WTC11 (cell line): ENCODE measurements around the gene TTC39C. TPM values are rescaled to one million over a fixed set of nuclear protein-coding genes. Genes with fewer than 3 reads are reported as not detected.

ENCODE experiments used
- ATAC-seq: fragments of 200-7000 bp; cut with Tn5 transposase; 2 replicates; pipeline ENCODE4 v1.10.0; 2021; ENCODE audit warnings: mild to moderate bottlenecking, moderate library complexity
- CTCF ChIA-PET: fragments of 300-600 bp; sonication (Branson Sonifier 250); formaldehyde crosslinking; loops from one replicate; lab custom pipeline; 2021; ENCODE audit warnings: antibody characterized with exemption; lab: Charles Lee
- POLR2A ChIA-PET: fragments of 350-600 bp; sonication (Branson Sonifier 250); formaldehyde crosslinking; loops from one replicate; lab custom pipeline; 2021; ENCODE audit warnings: antibody characterized with exemption; lab: Charles Lee
- DNase-seq: peaks from one replicate; pipeline ENCODE4 v3.0.0; 2021; ENCODE audit warnings: low spot score
- H3K27ac Mint-ChIP-seq: 2 replicates; pipeline ENCODE4 v1.8.0; 2021; ENCODE audit warnings: mixed read lengths
- H3K27me3 Mint-ChIP-seq: 2 replicates; pipeline ENCODE4 v1.8.0; 2021; ENCODE audit warnings: low read depth, mild to moderate bottlenecking, moderate library complexity, mixed read lengths
- H3K36me3 Mint-ChIP-seq: 2 replicates; pipeline ENCODE4 v1.8.0; 2021; ENCODE audit warnings: mixed read lengths
- H3K4me1 Mint-ChIP-seq: 2 replicates; pipeline ENCODE4 v1.8.0; 2022; ENCODE audit warnings: mixed read lengths
- H3K4me3 Mint-ChIP-seq: 2 replicates; pipeline ENCODE4 v1.8.0; 2021; ENCODE audit warnings: mild to moderate bottlenecking, moderate library complexity, mixed read lengths
- H3K9me3 Mint-ChIP-seq: 2 replicates; pipeline ENCODE4 v1.8.0; 2021; ENCODE audit warnings: mixed read lengths
- ATF1 ChIP-seq: sonication (generic); formaldehyde crosslinking; IDR thresholded peaks from 2 replicates; pipeline ENCODE4 v1.8.1; 2023; ENCODE audit warnings: mild to moderate bottlenecking, moderate library complexity, missing genetic modification reagents
- ELF4 ChIP-seq: sonication (generic); formaldehyde crosslinking; IDR thresholded peaks from 2 replicates; pipeline ENCODE4 v1.8.1; 2022; ENCODE audit warnings: low read depth, mild to moderate bottlenecking, moderate library complexity, missing genetic modification reagents
- FOXP4 ChIP-seq: sonication (generic); formaldehyde crosslinking; IDR thresholded peaks from 2 replicates; pipeline ENCODE4 v1.8.0; 2022; ENCODE audit warnings: mild to moderate bottlenecking, missing genetic modification reagents
- HMGA2 ChIP-seq: fragments of 250-450 bp; sonication (Bioruptor Pico); IDR thresholded peaks from 2 replicates; pipeline ENCODE4 v1.4.0; 2021; ENCODE audit warnings: mild to moderate bottlenecking, moderate library complexity
- IRF2 ChIP-seq: sonication (generic); formaldehyde crosslinking; IDR thresholded peaks from 2 replicates; pipeline ENCODE4 v1.8.0; 2022; ENCODE audit warnings: low read depth, missing genetic modification reagents, borderline replicate concordance
- KAT7 ChIP-seq: sonication (generic); formaldehyde crosslinking; IDR thresholded peaks from 2 replicates; pipeline ENCODE4 v1.8.1; 2023; ENCODE audit warnings: missing genetic modification reagents, mild to moderate bottlenecking, borderline replicate concordance
- MAX ChIP-seq: sonication (generic); formaldehyde crosslinking; IDR thresholded peaks from 2 replicates; pipeline ENCODE4 v1.8.0; 2022; ENCODE audit warnings: mild to moderate bottlenecking, missing genetic modification reagents
- PRDM15 ChIP-seq: sonication (generic); formaldehyde crosslinking; IDR thresholded peaks from 2 replicates; pipeline ENCODE4 v1.8.0; 2022; ENCODE audit warnings: missing genetic modification reagents
- SMAD3 ChIP-seq: sonication (generic); formaldehyde crosslinking; IDR thresholded peaks from 2 replicates; pipeline ENCODE4 v1.8.0; 2022; ENCODE audit warnings: missing genetic modification reagents, mild to moderate bottlenecking, borderline replicate concordance
- USF2 ChIP-seq: sonication (generic); formaldehyde crosslinking; IDR thresholded peaks from 2 replicates; pipeline ENCODE4 v1.8.1; 2023; ENCODE audit warnings: mild to moderate bottlenecking, missing genetic modification reagents, moderate library complexity
- ZNF317 ChIP-seq: sonication (generic); formaldehyde crosslinking; IDR thresholded peaks from 2 replicates; pipeline ENCODE4 v1.8.1; 2023; ENCODE audit warnings: low read depth, mild to moderate bottlenecking, moderate library complexity, missing genetic modification reagents, borderline replicate concordance
- ZNF396 ChIP-seq: fragments of 250-450 bp; sonication (Bioruptor Pico); IDR thresholded peaks from 2 replicates; pipeline ENCODE4 v1.8.0; 2021; ENCODE audit warnings: mild to moderate bottlenecking, moderate library complexity, borderline replicate concordance
- total RNA-seq: library from RNA; stranded (reverse); gene quantifications from 3 replicates; pipeline ENCODE4 v1.2.3, GENCODE V29; 2021
- TF ChIP-seq, protein P1 (sequence below): sonication (generic); formaldehyde crosslinking; conservative IDR thresholded peaks from 2 replicates; pipeline ENCODE4 v1.8.1; 2022; ENCODE audit warnings: mild to moderate bottlenecking, missing genetic modification reagents
- TF ChIP-seq, protein P2 (sequence below): sonication (generic); formaldehyde crosslinking; IDR thresholded peaks from 2 replicates; pipeline ENCODE4 v1.8.0; 2022; ENCODE audit warnings: mild to moderate bottlenecking, missing genetic modification reagents
- TF ChIP-seq, protein P3 (sequence below): sonication (generic); formaldehyde crosslinking; IDR thresholded peaks from 2 replicates; pipeline ENCODE4 v1.8.1; 2022; ENCODE audit warnings: low read depth, mild to moderate bottlenecking, moderate library complexity, missing genetic modification reagents, borderline replicate concordance
- TF ChIP-seq, protein P4 (sequence below): sonication (generic); formaldehyde crosslinking; IDR thresholded peaks from 2 replicates; pipeline ENCODE4 v1.8.1; 2023; ENCODE audit warnings: mild to moderate bottlenecking, missing genetic modification reagents
- TF ChIP-seq, protein P5 (sequence below): sonication (generic); formaldehyde crosslinking; IDR thresholded peaks from 2 replicates; pipeline ENCODE4 v1.8.0; 2023; ENCODE audit warnings: missing genetic modification reagents
- TF ChIP-seq, protein P6 (sequence below): sonication (generic); formaldehyde crosslinking; IDR thresholded peaks from 2 replicates; pipeline ENCODE4 v1.8.0; 2023; ENCODE audit warnings: mild to moderate bottlenecking, missing genetic modification reagents

Gene TTC39C
- total RNA-seq, 1 experiment from 2014 or later, result 57.3 TPM

DNA sequence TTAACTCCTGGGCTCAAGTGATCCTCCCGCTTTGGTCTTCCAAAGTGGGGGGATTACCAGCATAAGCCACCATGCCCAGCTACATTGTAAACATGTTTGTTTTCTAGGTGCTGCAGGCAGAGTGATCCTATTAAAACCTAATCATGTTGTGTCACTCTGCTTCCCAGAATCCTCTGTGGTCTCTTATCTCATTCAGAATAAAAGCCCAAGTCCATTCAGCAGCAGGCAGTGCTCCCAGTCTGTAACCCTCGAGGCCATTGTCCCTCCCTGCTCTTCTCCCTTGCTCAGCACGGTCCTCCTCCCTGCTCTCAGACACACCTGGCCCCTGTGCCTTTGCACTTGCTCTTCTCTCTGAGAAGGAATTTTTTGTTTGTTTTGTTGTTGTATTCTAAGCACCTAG lies 113.2 kb downstream of the TTC39C start:
- ATAC-seq (no peak), DNase-seq (no peak)
- no peak overlapping the region for H3K27ac Mint-ChIP-seq
- H3K36me3 Mint-ChIP-seq, result peaks cover 37% of the 10 kb centered on the region
- CTCF ChIA-PET, result no interaction called here
- no peaks in the 10 kb centered on the region for H3K9me3 Mint-ChIP-seq
- TF ChIP-seq, protein P1, sequence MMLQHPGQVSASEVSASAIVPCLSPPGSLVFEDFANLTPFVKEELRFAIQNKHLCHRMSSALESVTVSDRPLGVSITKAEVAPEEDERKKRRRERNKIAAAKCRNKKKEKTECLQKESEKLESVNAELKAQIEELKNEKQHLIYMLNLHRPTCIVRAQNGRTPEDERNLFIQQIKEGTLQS, result no peak
- no peak for TF ChIP-seq PRDM15
- TF ChIP-seq HMGA2 (CRISPR knock-in tag), result no peak
- TF ChIP-seq, protein P2, sequence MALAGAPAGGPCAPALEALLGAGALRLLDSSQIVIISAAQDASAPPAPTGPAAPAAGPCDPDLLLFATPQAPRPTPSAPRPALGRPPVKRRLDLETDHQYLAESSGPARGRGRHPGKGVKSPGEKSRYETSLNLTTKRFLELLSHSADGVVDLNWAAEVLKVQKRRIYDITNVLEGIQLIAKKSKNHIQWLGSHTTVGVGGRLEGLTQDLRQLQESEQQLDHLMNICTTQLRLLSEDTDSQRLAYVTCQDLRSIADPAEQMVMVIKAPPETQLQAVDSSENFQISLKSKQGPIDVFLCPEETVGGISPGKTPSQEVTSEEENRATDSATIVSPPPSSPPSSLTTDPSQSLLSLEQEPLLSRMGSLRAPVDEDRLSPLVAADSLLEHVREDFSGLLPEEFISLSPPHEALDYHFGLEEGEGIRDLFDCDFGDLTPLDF (CRISPR knock-in tag), result no peak
- no peak for TF ChIP-seq FOXP4 (CRISPR knock-in tag)
- TF ChIP-seq, protein P3, sequence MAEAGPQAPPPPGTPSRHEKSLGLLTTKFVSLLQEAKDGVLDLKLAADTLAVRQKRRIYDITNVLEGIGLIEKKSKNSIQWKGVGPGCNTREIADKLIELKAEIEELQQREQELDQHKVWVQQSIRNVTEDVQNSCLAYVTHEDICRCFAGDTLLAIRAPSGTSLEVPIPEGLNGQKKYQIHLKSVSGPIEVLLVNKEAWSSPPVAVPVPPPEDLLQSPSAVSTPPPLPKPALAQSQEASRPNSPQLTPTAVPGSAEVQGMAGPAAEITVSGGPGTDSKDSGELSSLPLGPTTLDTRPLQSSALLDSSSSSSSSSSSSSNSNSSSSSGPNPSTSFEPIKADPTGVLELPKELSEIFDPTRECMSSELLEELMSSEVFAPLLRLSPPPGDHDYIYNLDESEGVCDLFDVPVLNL (CRISPR knock-in tag), result no peak
- no peak for TF ChIP-seq ZNF317 (CRISPR knock-in tag)
- TF ChIP-seq ZNF396 (CRISPR knock-in tag), result no peak
- H3K4me1 Mint-ChIP-seq, result no peaks in the 10 kb centered on the region
- POLR2A ChIA-PET, result no interaction called here
- no peak overlapping the region for H3K4me3 Mint-ChIP-seq
- no peaks in the 10 kb centered on the region for H3K27me3 Mint-ChIP-seq

DNA sequence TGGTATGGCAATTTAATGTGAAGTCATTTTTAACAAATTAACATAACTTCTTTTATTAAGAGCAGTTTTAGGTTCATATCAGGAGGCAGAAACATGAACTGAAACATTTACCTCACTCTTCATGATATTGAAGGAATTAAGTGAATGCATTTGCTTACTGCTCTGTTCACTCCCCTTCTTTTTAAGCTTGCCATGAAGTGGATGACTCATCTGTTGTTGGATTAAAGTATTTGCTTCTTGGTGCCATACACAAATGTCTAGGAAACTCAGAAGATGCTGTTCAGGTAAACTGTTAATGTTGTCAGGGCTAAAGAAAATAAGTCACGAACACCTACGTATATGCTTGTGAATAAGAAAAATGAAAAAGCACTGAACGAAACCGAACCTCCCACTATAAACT lies 114.1 kb downstream of the TTC39C start:
- no peak overlapping the region for H3K4me3 Mint-ChIP-seq
- no peak for ATAC-seq
- DNase-seq, result no peak
- no peaks in the 10 kb centered on the region for H3K27me3 Mint-ChIP-seq
- ChIA-PET POLR2A (no interaction called here), CTCF (no interaction called here)
- TF ChIP-seq, protein P4, sequence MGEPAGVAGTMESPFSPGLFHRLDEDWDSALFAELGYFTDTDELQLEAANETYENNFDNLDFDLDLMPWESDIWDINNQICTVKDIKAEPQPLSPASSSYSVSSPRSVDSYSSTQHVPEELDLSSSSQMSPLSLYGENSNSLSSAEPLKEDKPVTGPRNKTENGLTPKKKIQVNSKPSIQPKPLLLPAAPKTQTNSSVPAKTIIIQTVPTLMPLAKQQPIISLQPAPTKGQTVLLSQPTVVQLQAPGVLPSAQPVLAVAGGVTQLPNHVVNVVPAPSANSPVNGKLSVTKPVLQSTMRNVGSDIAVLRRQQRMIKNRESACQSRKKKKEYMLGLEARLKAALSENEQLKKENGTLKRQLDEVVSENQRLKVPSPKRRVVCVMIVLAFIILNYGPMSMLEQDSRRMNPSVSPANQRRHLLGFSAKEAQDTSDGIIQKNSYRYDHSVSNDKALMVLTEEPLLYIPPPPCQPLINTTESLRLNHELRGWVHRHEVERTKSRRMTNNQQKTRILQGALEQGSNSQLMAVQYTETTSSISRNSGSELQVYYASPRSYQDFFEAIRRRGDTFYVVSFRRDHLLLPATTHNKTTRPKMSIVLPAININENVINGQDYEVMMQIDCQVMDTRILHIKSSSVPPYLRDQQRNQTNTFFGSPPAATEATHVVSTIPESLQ (CRISPR knock-in tag), result no peak
- TF ChIP-seq, protein P5, sequence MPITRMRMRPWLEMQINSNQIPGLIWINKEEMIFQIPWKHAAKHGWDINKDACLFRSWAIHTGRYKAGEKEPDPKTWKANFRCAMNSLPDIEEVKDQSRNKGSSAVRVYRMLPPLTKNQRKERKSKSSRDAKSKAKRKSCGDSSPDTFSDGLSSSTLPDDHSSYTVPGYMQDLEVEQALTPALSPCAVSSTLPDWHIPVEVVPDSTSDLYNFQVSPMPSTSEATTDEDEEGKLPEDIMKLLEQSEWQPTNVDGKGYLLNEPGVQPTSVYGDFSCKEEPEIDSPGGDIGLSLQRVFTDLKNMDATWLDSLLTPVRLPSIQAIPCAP (CRISPR knock-in tag), result no peak
- TF ChIP-seq, protein P6, sequence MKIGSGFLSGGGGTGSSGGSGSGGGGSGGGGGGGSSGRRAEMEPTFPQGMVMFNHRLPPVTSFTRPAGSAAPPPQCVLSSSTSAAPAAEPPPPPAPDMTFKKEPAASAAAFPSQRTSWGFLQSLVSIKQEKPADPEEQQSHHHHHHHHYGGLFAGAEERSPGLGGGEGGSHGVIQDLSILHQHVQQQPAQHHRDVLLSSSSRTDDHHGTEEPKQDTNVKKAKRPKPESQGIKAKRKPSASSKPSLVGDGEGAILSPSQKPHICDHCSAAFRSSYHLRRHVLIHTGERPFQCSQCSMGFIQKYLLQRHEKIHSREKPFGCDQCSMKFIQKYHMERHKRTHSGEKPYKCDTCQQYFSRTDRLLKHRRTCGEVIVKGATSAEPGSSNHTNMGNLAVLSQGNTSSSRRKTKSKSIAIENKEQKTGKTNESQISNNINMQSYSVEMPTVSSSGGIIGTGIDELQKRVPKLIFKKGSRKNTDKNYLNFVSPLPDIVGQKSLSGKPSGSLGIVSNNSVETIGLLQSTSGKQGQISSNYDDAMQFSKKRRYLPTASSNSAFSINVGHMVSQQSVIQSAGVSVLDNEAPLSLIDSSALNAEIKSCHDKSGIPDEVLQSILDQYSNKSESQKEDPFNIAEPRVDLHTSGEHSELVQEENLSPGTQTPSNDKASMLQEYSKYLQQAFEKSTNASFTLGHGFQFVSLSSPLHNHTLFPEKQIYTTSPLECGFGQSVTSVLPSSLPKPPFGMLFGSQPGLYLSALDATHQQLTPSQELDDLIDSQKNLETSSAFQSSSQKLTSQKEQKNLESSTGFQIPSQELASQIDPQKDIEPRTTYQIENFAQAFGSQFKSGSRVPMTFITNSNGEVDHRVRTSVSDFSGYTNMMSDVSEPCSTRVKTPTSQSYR (CRISPR knock-in tag), result no peak
- TF ChIP-seq ELF4 (CRISPR knock-in tag) (no peak), USF2 (CRISPR knock-in tag) (no peak), ATF1 (no peak), KAT7 (CRISPR knock-in tag) (no peak), SMAD3 (CRISPR knock-in tag) (no peak), MAX (CRISPR knock-in tag) (no peak), IRF2 (no peak)
- no peaks in the 10 kb centered on the region for H3K4me1 Mint-ChIP-seq
- no peak overlapping the region for H3K27ac Mint-ChIP-seq
- H3K9me3 Mint-ChIP-seq, result no peaks in the 10 kb centered on the region
- peaks cover 37% of the 10 kb centered on the region for H3K36me3 Mint-ChIP-seq
